NCI-H187 (cell line): ENCODE measurements around the gene PSORS1C1.
"Not testable (repeated sequence)": the region's sequence is repeated elsewhere in the genome, so short reads cannot be mapped to it uniquely, and the experiment has no call there.

Experiments
- DNase-seq, 2 experiments: peaks; one replicate each; lab custom pipeline; 2025; lab: John Stamatoyannopoulos, UW

PSORS1C1 gene

GRCh38 chr6:31114541-31114878 lies at the start of gene PSORS1C1:
Gene PSORS1C1, plus strand, starts transcription at chr6:31114800. Its CDS starts 14,833 bp downstream, at chr6:31129633.
- no peak for DNase-seq

- no peak for DNase-seq
Observed at GRCh38 chr6:31065556-31065955, 49.0 kb upstream of the PSORS1C1 start.

- not testable (repeated sequence) for DNase-seq
Observed at GRCh38 chr6:31067028-31067427, 47.6 kb upstream of the PSORS1C1 start.

DNA sequence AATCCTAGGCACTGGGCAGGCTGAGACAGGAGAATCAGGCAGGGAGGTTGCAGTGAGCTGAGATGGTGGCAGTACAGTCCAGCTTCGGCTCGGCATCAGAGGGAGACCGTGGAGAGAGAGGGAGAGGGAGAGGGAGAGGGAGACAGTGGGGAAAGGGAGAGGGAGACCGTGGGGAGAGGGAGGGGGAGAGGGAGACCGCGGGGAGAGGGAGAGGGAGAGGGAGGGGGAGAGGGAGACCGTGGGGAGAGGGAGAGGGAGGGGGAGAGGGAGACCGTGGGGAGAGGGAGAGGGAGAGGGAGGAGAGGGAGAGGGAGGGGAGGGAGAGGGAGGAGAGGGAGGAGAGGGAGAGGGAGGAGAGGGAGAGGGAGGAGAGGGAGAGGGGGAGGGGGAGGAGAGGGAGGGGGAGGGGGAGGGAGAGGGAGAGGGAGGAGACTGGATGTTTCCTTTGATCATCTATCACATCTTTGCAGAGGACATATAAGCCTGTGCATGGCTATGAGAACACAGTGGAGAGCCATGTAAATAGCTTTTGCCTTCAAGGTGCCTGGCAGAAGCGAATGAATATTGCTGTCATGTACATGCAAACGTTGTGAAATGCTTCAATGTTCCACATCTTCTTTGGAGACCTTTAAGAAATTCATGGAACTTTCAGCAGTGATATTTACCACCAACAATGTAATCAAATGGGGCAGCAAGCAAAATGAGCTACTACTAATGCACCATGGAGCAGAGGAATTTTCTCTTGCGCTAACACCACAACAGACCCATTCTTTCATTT lies 46.5 kb upstream of the PSORS1C1 start:
- DNase-seq, result not testable (repeated sequence)

DNA sequence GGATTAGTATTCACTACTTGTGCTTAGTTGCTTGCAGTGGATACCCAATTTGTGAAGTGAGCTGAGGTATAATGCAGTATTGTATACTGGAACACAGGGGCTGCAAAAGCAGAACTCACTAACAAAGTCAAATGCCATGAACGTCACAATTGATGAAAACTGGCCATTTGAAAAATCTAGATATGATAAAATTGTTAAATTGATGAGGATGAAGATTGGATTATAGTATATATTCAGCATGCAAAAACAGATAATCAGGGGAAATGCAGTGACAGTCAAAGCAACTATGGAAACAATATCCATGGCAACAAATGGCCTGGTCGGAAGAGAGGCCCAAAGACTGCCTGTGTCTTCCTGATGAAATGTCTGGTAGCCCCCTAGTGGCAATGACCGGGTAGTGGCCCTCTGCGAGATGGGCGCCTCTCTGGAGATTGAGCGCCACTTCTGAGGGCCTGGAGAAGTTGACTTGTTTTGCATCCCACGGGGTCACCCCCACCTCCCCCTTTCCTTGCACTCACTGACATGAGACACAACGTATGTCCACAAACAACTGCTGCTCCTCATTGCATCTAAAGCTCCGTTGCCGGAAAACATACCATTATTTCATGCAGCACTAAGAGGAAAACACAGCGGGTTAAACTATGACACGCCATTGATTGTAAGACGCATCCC lies 45.8 kb upstream of the PSORS1C1 start:
- DNase-seq, result peak; percentile 1 to 50

GRCh38 chr6:31070711-31071197 lies 43.8 kb upstream of the PSORS1C1 start:
- DNase-seq, result no peak

GRCh38 chr6:31074401-31074800 lies 40.2 kb upstream of the PSORS1C1 start:
- no peak for DNase-seq

- no peak for DNase-seq
Observed at GRCh38 chr6:31075528-31075927, 39.1 kb upstream of the PSORS1C1 start.

GRCh38 chr6:31076611-31077010 lies 38.0 kb upstream of the PSORS1C1 start:
- DNase-seq, result no peak

- DNase-seq, result peak in 1 of 2 experiments; percentile 6
Observed at GRCh38 chr6:31079656-31080261, 34.8 kb upstream of the PSORS1C1 start.

DNA sequence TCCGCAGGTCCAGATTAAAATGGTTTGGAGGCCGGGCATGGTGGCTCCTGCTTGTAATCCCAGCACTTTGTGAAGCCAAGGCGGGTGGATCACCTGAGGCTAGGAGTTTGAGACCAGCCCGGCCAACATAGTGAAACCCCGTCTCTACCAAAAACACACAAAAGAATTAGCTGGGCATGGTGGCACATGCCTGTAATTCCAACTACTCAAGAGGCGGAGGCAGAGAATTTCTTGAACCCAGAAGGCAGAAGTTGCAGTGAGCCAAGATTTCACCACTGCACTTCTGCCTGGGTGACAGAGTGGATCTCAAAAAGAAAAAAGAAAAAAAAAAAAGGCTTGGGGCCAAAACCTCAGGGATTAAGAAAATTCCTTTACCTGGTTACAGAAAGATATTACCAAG lies 32.7 kb upstream of the PSORS1C1 start:
- no peak for DNase-seq

DNA sequence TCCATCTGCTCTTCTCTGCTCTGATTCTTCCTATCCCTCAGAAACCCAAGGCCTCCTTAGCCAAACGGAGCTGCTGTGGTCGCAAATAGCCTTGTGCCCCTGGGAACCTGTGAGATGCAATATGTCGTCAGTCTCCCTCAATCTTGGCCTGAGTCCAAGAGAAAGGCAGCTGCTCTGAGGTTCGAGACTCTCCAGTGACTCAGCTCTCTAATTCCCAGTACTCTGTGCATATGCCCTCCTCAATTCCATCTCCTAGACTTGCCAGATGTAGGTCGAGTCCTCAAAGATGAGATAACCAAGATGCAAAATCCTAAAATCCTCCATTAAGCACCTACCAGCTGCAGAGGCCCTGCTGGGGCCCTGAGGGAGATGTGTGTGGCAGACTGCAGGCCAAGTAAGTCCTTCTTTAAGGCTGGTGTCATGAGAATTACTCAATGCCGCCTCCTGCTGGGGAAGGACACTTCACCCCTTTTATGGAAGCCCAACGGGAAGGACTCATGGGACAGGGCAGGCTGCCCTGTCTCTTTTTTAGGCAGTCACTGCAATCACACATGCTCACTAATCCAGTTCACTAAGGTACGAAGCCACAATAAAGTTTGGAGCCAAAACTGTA lies 30.8 kb upstream of the PSORS1C1 start:
- DNase-seq, result no peak

DNA sequence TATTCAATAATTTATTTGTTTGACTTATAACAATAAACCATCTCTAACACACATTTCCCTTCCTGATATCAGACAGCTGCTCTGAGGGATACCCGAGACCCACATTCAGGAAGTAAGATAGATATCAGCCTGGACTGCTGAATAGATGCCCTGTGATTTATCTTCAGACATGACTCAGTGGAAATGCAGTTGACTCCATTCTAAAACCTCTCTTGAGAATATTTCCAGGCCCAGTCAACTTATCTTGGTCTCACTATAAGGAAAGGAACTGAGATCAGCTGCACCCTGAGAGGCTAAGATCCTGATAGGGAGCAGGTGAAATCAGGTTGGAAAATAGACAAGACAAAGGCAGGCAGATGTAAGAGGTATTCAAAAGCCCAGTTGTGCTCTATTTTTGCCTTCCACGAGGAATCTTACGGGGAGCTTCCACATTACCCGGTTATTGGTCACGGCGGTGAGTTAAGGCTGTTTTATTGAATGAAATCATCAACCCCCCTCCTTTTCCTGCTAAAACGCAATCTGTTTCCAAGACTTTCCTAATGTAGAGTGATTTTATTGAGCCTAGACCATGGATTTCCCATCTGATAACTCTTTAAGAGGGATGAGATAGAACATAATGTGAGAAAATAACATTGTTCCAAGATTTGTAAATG lies 27.7 kb upstream of the PSORS1C1 start:
- DNase-seq, result no peak

GRCh38 chr6:31087494-31088089 lies 27.0 kb upstream of the PSORS1C1 start:
- DNase-seq, result peak; percentile 50 to 57

GRCh38 chr6:31090275-31090972 lies 24.2 kb upstream of the PSORS1C1 start:
- no peak for DNase-seq

- DNase-seq, result no peak
Observed at GRCh38 chr6:31090973-31091364, 23.6 kb upstream of the PSORS1C1 start.

DNA sequence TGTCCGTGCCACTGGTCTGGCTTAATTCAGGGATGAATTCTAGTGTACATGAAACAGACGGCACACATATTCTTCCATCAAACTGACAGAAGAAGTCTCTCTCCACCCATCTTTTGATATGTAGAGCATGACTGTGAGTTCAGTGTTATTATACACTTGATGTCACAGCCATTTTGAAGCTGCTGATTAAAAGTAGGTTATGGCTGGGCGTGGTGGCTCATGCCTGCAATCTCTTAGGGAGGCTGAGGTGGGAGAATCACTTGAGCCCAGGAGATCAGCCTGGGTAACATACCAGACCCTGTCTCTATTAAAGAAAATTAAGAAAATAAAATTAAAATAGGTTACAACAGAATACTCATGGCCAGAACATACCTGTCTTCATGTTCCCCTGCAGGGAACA lies 22.9 kb upstream of the PSORS1C1 start:
- no peak for DNase-seq

DNA sequence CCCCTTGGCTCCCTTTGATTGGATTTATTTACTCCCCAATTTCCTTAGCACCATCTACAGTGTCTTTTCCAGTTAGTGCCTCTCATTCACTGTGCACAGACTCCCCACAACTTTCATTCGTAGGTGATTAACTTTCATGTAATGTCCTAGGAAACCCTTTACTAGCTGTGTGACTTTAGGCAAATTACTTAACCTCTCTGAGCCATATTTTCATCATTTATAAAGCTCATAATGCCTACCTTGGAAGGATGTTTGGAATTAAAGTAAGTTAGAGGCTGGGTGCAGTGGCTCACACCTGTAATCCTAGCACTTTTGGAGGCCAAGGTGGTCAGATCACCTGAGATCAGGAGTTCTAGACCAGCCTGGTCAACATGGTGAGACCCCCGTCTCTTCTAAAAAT lies 22.4 kb upstream of the PSORS1C1 start:
- no peak for DNase-seq

DNA sequence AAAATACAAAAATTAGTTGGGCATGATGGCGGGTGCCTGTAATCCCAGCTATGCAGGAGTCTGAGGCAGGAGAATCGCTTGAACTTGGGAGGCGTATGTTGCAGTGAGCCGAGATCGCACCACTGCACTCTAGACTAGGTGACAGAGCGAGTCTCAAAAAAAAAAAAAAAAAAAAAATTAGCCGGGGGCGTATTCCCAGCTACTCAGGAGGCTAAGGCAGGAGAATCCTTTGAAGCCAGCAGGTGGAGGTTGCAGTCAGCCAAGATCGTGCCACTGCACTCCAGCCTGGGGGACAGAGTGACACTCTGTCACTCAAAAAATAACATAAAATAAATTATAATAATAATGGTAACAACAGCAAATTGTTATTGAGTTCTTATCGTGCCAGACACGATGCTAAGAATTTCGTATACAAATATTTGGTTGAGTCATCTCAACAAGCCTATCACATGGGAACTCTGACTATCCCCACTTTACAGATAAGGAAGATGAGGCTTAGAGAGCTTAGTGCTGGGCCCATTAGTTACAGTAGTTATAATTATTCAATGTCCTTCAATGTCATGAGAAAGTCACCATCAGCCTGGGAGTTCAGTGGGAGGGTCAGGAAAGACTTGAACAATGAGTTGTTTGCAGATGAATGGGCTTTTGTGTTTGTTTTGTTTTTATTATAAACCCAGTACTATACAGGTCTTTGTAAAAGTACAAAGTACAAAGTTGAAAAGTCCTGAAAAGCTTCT lies 21.7 kb upstream of the PSORS1C1 start:
- DNase-seq, result no peak

DNA sequence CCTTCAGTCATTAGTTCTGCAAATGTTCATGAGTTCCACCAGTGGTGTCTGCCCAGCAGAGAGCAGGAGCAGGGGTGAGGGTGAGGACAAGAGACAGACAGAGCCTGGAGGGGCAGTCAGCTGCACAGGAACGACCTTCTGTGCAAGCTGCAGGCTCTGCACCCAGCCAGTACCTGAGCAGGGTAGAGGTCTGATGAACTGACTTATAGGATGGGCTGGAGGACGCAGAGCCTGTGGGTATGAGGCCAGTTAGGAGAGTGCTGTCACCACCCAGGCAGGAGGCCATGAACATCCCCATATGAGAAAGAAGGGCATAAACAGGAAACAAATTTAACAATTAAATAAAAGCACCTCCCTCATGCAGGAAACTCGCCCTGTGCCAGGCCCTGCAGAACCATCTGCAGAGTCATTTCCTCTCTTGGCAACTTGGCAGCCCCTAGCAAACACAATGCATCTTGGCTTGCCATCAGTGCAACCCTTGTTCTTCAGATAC lies 20.2 kb upstream of the PSORS1C1 start:
- DNase-seq, result no peak
